AG04449 (cell line): ENCODE results near the gene GMDS.

Experiments used
- CTCF ChIA-PET: fragments of 350-600 bp; formaldehyde crosslinking; extraction: SDS; loops from one replicate; lab custom pipeline; 2021; ENCODE audit warnings: antibody characterized with exemption; lab: Yijun Ruan, JAX
- POLR2A ChIA-PET: fragments of 400-600, 350-600 bp; formaldehyde crosslinking; extraction: SDS; loops from one replicate; lab custom pipeline; 2020; ENCODE audit warnings: antibody characterized with exemption, inconsistent platforms; lab: Yijun Ruan, JAX
- DNase-seq: peaks from one replicate; pipeline ENCODE4 v3.0.0-alpha.2; 2010; ENCODE audit warnings: low read depth, low spot score
- H3K4me3 ChIP-seq: 2 replicates; pipeline ENCODE4 v1.5.1; 2011; ENCODE audit warnings: low read depth, mild to moderate bottlenecking, control low read depth, low read length
- TF ChIP-seq, protein P1 (sequence below): IDR thresholded peaks from one replicate; pipeline ENCODE4 v1.5.1; 2011; ENCODE audit warnings: mild to moderate bottlenecking, moderate library complexity, low read length, control low read depth, inconsistent platforms; ENCODE audit not compliant: insufficient read depth; ENCODE audit errors: missing control alignments

Gene GMDS

DNA sequence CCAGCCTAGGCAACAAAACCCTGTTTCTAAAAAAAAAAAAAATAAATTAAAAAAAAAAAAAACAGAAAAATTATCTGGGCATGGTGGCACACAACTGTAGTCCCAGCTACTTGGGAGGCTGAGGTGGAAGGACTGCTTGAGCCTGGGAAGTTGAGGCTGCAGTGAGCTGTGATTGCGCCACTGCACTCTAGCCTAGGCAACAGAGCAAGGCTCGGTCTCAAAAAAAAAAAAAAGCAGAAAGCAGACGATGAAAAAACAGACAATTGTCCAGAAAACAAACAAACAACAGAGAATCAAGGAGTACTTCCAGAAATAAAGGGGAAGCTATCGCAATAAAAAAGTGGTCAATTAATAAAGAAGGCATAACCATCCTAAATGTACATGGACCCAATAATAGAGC is 229.4 kb downstream of the GMDS start:
- ChIA-PET POLR2A (no interaction called here), CTCF (no interaction called here)
- no peak for DNase-seq
- H3K4me3 ChIP-seq: no peak overlapping the region
- TF ChIP-seq, protein P1, sequence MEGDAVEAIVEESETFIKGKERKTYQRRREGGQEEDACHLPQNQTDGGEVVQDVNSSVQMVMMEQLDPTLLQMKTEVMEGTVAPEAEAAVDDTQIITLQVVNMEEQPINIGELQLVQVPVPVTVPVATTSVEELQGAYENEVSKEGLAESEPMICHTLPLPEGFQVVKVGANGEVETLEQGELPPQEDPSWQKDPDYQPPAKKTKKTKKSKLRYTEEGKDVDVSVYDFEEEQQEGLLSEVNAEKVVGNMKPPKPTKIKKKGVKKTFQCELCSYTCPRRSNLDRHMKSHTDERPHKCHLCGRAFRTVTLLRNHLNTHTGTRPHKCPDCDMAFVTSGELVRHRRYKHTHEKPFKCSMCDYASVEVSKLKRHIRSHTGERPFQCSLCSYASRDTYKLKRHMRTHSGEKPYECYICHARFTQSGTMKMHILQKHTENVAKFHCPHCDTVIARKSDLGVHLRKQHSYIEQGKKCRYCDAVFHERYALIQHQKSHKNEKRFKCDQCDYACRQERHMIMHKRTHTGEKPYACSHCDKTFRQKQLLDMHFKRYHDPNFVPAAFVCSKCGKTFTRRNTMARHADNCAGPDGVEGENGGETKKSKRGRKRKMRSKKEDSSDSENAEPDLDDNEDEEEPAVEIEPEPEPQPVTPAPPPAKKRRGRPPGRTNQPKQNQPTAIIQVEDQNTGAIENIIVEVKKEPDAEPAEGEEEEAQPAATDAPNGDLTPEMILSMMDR: no peak

DNA sequence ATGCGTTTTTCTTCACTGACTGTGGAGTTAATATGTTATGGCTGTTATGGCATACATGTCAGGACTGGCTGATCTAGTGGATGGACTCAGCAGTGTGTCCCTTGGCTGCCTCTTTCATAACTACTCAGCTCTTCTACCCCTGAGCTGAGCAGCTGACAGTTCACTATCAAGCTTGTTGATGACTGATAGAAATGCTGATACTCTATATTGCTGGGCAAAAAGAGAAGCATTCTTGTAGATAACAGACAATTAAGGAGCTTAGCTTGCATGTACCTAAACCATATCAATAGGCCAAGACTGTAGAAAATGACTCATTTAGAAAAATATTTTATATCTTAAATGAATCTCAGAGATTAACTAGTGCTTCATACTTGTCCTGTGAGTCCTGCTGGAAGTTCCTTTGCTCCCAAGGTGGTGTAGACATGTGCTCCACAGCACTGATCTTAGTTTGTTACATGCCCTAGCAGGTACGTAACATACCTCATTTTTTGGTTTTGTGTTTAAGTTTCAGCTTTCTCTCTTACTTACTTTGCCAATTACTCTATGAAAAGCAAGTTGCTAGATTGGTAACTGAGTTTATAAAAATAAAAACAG is 236.9 kb downstream of the GMDS start:
- DNase-seq: no peak
- ChIA-PET CTCF (interaction anchor here (1.6 kb wide), 1 partner anchor 412 kb away, joined by 4 read pairs; no protein-coding TSS in a partner anchor), POLR2A (no interaction called here)
- H3K4me3 ChIP-seq: no peak overlapping the region
- TF ChIP-seq, protein P1: no peak

DNA sequence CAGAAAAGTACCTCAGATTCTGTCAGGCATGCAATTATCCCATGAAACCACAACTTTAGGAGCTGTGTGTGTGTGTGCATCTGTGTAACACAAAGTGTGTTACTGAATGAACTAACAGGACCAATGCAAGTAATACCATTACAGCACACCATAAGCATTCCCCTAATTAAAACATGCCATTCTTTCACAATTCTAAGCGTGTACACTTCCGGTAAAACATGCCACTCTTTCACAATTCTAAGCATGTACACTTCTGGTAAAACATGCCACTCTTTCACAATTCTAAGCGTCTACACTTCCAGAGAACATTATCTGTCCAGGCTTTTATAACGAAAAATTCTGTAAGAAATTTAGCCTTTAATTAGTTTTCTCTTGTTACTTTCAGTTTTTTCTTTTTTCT is 238.2 kb downstream of the GMDS start:
- no peak overlapping the region for H3K4me3 ChIP-seq
- DNase-seq: no peak
- ChIA-PET POLR2A (no interaction called here), CTCF (no interaction called here)
- TF ChIP-seq, protein P1: no peak

DNA sequence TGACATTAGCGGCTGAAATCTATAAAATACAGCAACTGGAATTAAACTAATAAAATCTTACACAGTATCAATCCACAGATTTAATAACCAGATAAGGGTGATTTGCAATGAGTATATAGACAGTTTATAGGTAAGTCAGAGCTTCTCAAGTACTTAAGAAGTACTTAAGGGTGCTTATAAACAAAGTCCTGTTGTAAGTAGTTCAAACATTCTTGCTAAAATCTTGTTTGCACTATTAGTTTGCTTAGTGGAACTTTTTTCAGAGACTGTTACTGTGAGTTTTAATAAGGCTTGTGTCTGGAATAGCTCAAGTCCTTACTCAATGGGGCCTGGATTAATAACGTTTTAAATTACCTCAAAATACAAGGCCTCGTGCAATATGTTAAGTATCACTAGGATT is 240.5 kb downstream of the GMDS start:
- no peak overlapping the region for H3K4me3 ChIP-seq
- DNase-seq: no peak
- TF ChIP-seq, protein P1: no peak
- CTCF ChIA-PET: interaction anchor here (1.6 kb wide), 1 partner anchor 393 kb away, joined by 3 read pairs; no protein-coding TSS in a partner anchor
- POLR2A ChIA-PET: no interaction called here

DNA sequence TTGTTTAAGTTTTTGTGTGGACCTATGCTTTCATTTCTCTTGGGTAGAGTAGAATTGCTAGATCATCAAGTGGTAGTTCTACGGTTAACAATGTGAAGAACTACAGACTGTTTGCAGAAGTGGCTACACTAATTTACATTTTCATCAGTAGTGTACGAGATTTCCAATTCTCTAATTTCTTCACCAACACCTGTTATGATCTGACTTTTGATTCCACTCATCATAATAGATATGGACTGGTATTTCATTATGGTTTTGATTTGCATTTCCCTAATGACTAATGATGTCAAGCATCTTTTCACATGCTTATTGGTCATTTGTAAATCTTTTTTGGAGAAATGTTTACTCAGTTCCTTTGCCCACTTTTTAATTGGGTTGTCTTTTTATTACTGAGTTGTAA is 244.4 kb downstream of the GMDS start:
- DNase-seq: no peak
- POLR2A ChIA-PET: no interaction called here

DNA sequence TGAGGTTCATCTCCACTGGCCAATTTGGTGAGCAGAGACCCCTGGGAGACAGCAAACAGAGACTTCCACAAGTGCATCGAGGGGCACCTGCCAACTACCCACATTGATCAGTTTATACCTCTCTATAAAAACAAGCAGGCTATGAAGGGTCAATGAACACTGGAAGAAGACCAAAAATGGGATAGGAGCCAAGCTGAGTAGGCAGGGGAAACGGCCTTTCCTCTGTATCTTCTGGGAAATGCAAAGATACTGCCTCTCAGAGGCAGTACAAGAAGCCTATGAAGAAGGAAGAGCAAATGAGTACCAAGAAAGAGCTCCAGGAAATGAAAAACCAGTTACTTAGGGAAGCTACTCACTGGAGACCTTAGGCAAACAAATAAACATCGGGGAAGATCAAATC is 247.7 kb downstream of the GMDS start:
- no peak for DNase-seq
- ChIA-PET POLR2A (no interaction called here), CTCF (no interaction called here)
- TF ChIP-seq, protein P1: no peak
- H3K4me3 ChIP-seq: no peak overlapping the region

More for the DNA sequence above, 244.4 kb downstream of the GMDS start:
- no peak overlapping the region for H3K4me3 ChIP-seq
- CTCF ChIA-PET: no interaction called here
- TF ChIP-seq, protein P1: no peak
